Ishikawa (cell line): ENCODE data around the gene KRT33A.

ENCODE experiments used
- CEBPB ChIP-seq: IDR thresholded peaks from 2 replicates; pipeline ENCODE4 v1.6.1; 2012
- CREB1 ChIP-seq: IDR thresholded peaks from 2 replicates; pipeline ENCODE4 v1.6.1; 2012; ENCODE audit warnings: low read depth
- EGR1 ChIP-seq: IDR thresholded peaks from 2 replicates; pipeline ENCODE4 v1.6.1; 2012
- EP300 ChIP-seq: IDR thresholded peaks from 2 replicates; pipeline ENCODE4 v1.6.1; 2012; ENCODE audit warnings: borderline replicate concordance
- FOXM1 ChIP-seq: IDR thresholded peaks from 2 replicates; pipeline ENCODE4 v1.6.1; 2012; ENCODE audit warnings: low read depth, borderline replicate concordance
- MAX ChIP-seq: IDR thresholded peaks from 2 replicates; pipeline ENCODE4 v1.6.1; 2012
- NFIC ChIP-seq: IDR thresholded peaks from 2 replicates; pipeline ENCODE4 v1.6.1; 2012
- RAD21 ChIP-seq: IDR thresholded peaks from 2 replicates; pipeline ENCODE4 v1.6.1; 2012; ENCODE audit warnings: low read depth
- TAF1 ChIP-seq: IDR thresholded peaks from 2 replicates; pipeline ENCODE4 v1.6.1; 2012; ENCODE audit warnings: low read depth, mild to moderate bottlenecking
- TCF12 ChIP-seq: IDR thresholded peaks from 2 replicates; pipeline ENCODE4 v1.6.1; 2012; ENCODE audit warnings: low read depth
- TEAD4 ChIP-seq: IDR thresholded peaks from 2 replicates; pipeline ENCODE4 v1.6.1; 2012
- YY1 ChIP-seq: IDR thresholded peaks from 2 replicates; pipeline ENCODE4 v1.6.1; 2012; ENCODE audit warnings: low read depth
- ZBTB7A ChIP-seq: IDR thresholded peaks from 2 replicates; pipeline ENCODE4 v1.6.1; 2012; ENCODE audit warnings: low read depth
- TF ChIP-seq, protein P1 (sequence below): IDR thresholded peaks from 2 replicates; pipeline ENCODE4 v1.6.1; 2012
- TF ChIP-seq, protein P2 (sequence below): IDR thresholded peaks from 2 replicates; pipeline ENCODE4 v1.6.1; 2012; ENCODE audit warnings: low read depth, mild to moderate bottlenecking

Gene KRT33A

GRCh38 chr17:41340494-41340893 lies 10.1 kb downstream of the KRT33A start:
- no peak for TF ChIP-seq NFIC
- TF ChIP-seq, protein P1, sequence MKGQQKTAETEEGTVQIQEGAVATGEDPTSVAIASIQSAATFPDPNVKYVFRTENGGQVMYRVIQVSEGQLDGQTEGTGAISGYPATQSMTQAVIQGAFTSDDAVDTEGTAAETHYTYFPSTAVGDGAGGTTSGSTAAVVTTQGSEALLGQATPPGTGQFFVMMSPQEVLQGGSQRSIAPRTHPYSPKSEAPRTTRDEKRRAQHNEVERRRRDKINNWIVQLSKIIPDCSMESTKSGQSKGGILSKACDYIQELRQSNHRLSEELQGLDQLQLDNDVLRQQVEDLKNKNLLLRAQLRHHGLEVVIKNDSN, result no peak
- no peak for TF ChIP-seq CEBPB
- no peak for TF ChIP-seq MAX
- no peak for TF ChIP-seq TAF1
- no peak for TF ChIP-seq YY1
- no peak for TF ChIP-seq CREB1
- TF ChIP-seq EP300, result no peak
- TF ChIP-seq ZBTB7A, result no peak
- TF ChIP-seq, protein P2, sequence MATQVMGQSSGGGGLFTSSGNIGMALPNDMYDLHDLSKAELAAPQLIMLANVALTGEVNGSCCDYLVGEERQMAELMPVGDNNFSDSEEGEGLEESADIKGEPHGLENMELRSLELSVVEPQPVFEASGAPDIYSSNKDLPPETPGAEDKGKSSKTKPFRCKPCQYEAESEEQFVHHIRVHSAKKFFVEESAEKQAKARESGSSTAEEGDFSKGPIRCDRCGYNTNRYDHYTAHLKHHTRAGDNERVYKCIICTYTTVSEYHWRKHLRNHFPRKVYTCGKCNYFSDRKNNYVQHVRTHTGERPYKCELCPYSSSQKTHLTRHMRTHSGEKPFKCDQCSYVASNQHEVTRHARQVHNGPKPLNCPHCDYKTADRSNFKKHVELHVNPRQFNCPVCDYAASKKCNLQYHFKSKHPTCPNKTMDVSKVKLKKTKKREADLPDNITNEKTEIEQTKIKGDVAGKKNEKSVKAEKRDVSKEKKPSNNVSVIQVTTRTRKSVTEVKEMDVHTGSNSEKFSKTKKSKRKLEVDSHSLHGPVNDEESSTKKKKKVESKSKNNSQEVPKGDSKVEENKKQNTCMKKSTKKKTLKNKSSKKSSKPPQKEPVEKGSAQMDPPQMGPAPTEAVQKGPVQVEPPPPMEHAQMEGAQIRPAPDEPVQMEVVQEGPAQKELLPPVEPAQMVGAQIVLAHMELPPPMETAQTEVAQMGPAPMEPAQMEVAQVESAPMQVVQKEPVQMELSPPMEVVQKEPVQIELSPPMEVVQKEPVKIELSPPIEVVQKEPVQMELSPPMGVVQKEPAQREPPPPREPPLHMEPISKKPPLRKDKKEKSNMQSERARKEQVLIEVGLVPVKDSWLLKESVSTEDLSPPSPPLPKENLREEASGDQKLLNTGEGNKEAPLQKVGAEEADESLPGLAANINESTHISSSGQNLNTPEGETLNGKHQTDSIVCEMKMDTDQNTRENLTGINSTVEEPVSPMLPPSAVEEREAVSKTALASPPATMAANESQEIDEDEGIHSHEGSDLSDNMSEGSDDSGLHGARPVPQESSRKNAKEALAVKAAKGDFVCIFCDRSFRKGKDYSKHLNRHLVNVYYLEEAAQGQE, result no peak
- no peak for TF ChIP-seq TCF12
- TF ChIP-seq TEAD4, result no peak
- TF ChIP-seq FOXM1, result no peak
- TF ChIP-seq EGR1, result no peak
- no peak for TF ChIP-seq RAD21

GRCh38 chr17:41339571-41340172 lies 11.0 kb downstream of the KRT33A start:
- TF ChIP-seq YY1, result no peak
- TF ChIP-seq TEAD4, result no peak
- TF ChIP-seq NFIC, result no peak
- no peak for TF ChIP-seq CREB1
- TF ChIP-seq RAD21, result no peak
- TF ChIP-seq, protein P2, result no peak
- TF ChIP-seq TCF12, result no peak
- TF ChIP-seq, protein P1, result no peak
- TF ChIP-seq TAF1, result no peak
- no peak for TF ChIP-seq ZBTB7A
- no peak for TF ChIP-seq CEBPB

DNA sequence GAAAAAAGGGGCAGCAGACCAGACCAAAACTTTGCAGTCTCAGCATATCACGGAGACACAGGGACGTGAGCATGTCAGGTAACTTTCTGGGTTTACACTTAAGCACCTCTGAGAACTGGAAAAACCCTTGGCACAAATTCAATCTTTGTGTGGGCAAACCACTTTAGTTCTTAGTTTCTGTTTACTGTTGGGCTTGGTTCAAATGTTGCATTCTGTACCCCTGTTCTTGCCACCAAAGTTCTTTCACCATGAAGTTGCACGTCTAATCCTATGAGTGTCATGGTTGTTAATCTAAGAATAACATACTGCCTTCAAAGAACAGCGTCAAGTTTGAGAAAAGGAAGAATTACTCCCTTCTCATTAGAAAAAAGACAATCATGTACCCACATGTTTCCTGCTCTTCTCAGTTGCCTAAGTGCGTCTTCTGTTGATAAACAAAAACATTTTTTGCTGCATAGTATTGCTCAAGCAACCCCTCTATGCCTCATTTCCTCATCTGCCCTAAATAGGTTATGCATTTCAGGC lies 11.6 kb downstream of the KRT33A start:
- TF ChIP-seq RAD21 (no peak), YY1 (no peak), TAF1 (no peak), MAX (no peak), NFIC (no peak), CEBPB (no peak), TCF12 (no peak), TEAD4 (no peak), CREB1 (no peak), ZBTB7A (no peak), EGR1 (no peak), FOXM1 (no peak), EP300 (no peak)
- TF ChIP-seq, protein P2, result no peak
- TF ChIP-seq, protein P1, result no peak

GRCh38 chr17:41335747-41336146 lies 14.9 kb downstream of the KRT33A start:
- TF ChIP-seq EGR1 (no peak), FOXM1 (no peak), EP300 (no peak), CREB1 (no peak), ZBTB7A (no peak), TAF1 (no peak), YY1 (no peak), NFIC (no peak), TCF12 (no peak), RAD21 (no peak), CEBPB (no peak), TEAD4 (no peak), MAX (no peak)
- TF ChIP-seq, protein P2, result no peak
- TF ChIP-seq, protein P1, result no peak
